Measurements from ENCODE around the gene EML5. TPM values are rescaled to one million over a fixed set of nuclear protein-coding genes. Genes with fewer than 3 reads are reported as not detected.
A peak's percentile ranks its signal among the peaks of the same experiment; 100 is the strongest.

Gene EML5
- total and polyA plus RNA-seq, 9 donors = 0.38 to 1.7 (median 0.85) TPM

DNA sequence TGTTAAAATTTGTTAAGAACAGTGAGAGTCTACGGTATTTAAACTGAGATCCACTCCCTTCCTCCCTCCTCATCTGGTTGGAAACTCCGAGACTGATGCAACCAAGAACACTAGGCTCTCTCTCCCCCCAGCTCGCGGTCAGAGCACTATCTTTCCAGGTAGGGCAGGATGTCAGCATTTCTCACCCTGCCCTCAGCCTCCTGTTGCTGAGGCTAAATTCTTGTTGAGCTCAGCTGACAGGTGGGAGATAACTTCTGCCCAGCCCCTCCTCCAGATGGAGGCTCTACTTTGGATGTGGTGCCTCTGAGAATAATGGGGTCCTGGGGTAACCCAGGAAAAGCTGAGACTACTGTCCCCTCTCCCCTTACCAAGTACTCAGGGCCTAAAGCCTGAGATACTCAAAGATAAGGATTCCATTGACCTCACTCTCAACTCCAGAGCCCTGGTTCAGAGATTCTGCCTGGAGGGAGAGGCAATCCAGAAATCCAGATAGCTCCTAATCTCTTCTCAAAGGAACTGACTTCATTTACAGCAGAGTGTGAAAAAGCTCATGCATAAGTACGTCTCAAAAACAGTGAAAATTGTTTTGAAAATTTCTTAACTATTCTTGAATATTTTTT is 110.1 kb downstream of the EML5 start:
- H3K4me1 ChIP-seq (ENCODE audit: control insufficient read depth, insufficient read depth, low read length) = no peaks in the 10 kb centered on the region
- no peak overlapping the region for H3K27ac ChIP-seq (ENCODE audit: low read length)
- H3K36me3 ChIP-seq (ENCODE audit: control insufficient read depth, insufficient read depth, low read length) = no peaks in the 10 kb centered on the region
- 39% methylated on average over 2 of the region's 5 CpGs for WGBS (ENCODE audit: insufficient coverage)
- no peak for DNase-seq
- H3K9me3 ChIP-seq (replicated peaks; ENCODE audit: control insufficient read depth, low read depth, low read length) = no peaks in the 10 kb centered on the region
- H3K4me3 ChIP-seq (ENCODE audit: low read length) = no peak overlapping the region
- no peaks in the 10 kb centered on the region for H3K27me3 ChIP-seq (ENCODE audit: control insufficient read depth, insufficient read depth, low read length)

DNA sequence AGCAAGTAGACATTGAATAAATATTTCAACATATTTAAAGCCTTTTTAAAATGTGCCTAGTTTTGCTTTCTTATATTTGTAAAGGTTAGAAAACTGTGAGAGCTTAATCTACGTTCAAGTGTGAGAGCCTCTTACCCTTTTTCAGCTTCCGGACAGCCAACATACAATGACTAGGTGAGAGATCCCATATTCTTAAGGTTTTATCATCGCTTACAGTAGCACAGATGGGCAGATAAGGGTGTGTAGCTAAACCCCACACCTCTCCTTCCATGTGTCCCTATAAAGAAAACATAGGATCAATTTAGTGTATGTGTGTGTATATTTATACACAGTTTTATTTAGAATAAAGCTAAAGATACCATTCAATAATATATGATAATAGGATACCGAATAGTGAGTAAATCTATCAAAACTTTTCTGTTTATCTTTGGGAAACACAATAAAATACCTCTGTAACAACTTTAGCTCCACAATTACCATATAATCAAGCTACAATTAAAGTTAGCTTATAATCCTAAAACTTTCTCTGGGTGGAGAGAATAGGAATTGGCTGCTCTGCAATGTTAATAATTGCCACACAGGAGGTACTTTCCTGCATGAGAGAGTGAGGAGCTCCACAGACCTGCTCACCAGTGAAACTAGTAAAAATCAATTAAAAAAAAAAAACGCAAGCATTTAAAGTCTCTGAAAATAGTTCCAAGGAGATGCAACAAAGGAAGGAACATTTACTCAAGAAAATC is 110.8 kb downstream of the EML5 start:
- no peak overlapping the region for H3K4me3 ChIP-seq (ENCODE audit: low read length)
- no CpG with 5 or more reads among the region's 5 CpGs for WGBS (ENCODE audit: insufficient coverage)
- no peak for DNase-seq
- no peak overlapping the region for H3K27ac ChIP-seq (ENCODE audit: low read length)
- no peaks in the 10 kb centered on the region for H3K9me3 ChIP-seq (replicated peaks; ENCODE audit: control insufficient read depth, low read depth, low read length)
- no peaks in the 10 kb centered on the region for H3K36me3 ChIP-seq (ENCODE audit: control insufficient read depth, insufficient read depth, low read length)
- no peaks in the 10 kb centered on the region for H3K4me1 ChIP-seq (ENCODE audit: control insufficient read depth, insufficient read depth, low read length)
- no peaks in the 10 kb centered on the region for H3K27me3 ChIP-seq (ENCODE audit: control insufficient read depth, insufficient read depth, low read length)

DNA sequence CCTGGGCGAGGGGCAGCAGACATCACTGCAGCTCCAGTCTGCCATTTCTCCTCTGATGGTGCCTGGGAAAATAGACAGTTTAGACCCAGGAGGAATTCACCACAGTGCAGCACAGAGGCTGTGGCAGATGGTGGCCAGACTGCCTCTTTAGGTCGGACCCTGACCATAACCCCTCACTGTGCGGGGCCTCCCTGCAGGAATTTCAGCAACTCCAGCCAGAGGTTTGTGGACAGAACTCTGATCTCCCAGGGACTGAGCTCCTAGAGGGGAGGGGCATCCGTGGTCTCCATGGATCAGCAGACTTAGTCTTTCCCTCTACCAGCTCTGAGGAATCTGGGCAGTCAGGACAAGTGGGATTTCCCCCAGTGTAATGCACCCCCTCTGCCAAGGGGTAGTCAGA is 123.4 kb downstream of the EML5 start:
- H3K4me3 ChIP-seq (ENCODE audit: low read length) = no peak overlapping the region
- H3K9me3 ChIP-seq (replicated peaks; ENCODE audit: control insufficient read depth, low read depth, low read length) = no peaks in the 10 kb centered on the region
- no peaks in the 10 kb centered on the region for H3K27me3 ChIP-seq (ENCODE audit: control insufficient read depth, insufficient read depth, low read length)
- H3K4me1 ChIP-seq (ENCODE audit: control insufficient read depth, insufficient read depth, low read length) = no peaks in the 10 kb centered on the region
- 50% methylated on average over 1 of the region's 4 CpGs for WGBS (ENCODE audit: insufficient coverage)
- H3K36me3 ChIP-seq (ENCODE audit: control insufficient read depth, insufficient read depth, low read length) = no peaks in the 10 kb centered on the region
- DNase-seq = no peak
- H3K27ac ChIP-seq (ENCODE audit: low read length) = no peak overlapping the region

GRCh38 chr14:88668448-88669116 is 124.2 kb downstream of the EML5 start:
- Histone ChIP-seq H3K27ac (ENCODE audit: low read length) (no peak overlapping the region), H3K9me3 (replicated peaks; ENCODE audit: control insufficient read depth, low read depth, low read length) (no peaks in the 10 kb centered on the region), H3K4me3 (ENCODE audit: low read length) (no peak overlapping the region), H3K4me1 (ENCODE audit: control insufficient read depth, insufficient read depth, low read length) (no peaks in the 10 kb centered on the region), H3K27me3 (ENCODE audit: control insufficient read depth, insufficient read depth, low read length) (no peaks in the 10 kb centered on the region), H3K36me3 (ENCODE audit: control insufficient read depth, insufficient read depth, low read length) (no peaks in the 10 kb centered on the region)
- DNase-seq = peak; percentile 45
- 60% methylated on average over 1 of the region's 3 CpGs for WGBS (ENCODE audit: insufficient coverage)

GRCh38 chr14:88667555-88668273 is 125.0 kb downstream of the EML5 start:
- DNase-seq = peak; percentile 81
- no peaks in the 10 kb centered on the region for H3K36me3 ChIP-seq (ENCODE audit: control insufficient read depth, insufficient read depth, low read length)
- H3K27ac ChIP-seq (ENCODE audit: low read length) = no peak overlapping the region
- H3K4me3 ChIP-seq (ENCODE audit: low read length) = no peak overlapping the region
- H3K4me1 ChIP-seq (ENCODE audit: control insufficient read depth, insufficient read depth, low read length) = no peaks in the 10 kb centered on the region
- 38% methylated on average over 4 of the region's 4 CpGs for WGBS (ENCODE audit: insufficient coverage)
- no peaks in the 10 kb centered on the region for H3K9me3 ChIP-seq (replicated peaks; ENCODE audit: control insufficient read depth, low read depth, low read length)
- H3K27me3 ChIP-seq (ENCODE audit: control insufficient read depth, insufficient read depth, low read length) = no peaks in the 10 kb centered on the region

DNA sequence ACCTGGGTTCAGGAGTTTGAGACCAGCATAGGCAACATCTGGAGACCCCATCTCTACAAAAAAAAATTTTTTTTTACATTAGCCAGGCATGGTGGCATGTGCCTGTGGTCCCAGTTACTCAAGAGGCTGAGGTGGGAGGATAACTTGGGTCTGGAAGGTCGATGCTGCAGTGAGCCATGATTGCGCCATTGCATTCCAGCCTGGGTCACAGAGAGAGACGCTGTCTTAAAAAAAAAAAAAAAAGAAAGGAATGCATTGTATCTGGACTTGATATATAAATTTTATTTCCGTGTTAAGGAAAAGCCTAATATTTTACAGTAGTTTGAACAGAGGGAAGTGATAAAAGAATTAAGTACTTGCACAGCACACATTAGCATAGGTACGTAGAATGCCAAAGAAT is 132.7 kb downstream of the EML5 start:
- 70% methylated on average over 2 of the region's 5 CpGs for WGBS (ENCODE audit: insufficient coverage)
- Histone ChIP-seq H3K9me3 (replicated peaks; ENCODE audit: control insufficient read depth, low read depth, low read length) (peaks cover 1% of the 10 kb centered on the region), H3K27ac (ENCODE audit: low read length) (no peak overlapping the region), H3K4me3 (ENCODE audit: low read length) (no peak overlapping the region), H3K27me3 (ENCODE audit: control insufficient read depth, insufficient read depth, low read length) (no peaks in the 10 kb centered on the region), H3K36me3 (ENCODE audit: control insufficient read depth, insufficient read depth, low read length) (no peaks in the 10 kb centered on the region), H3K4me1 (ENCODE audit: control insufficient read depth, insufficient read depth, low read length) (no peaks in the 10 kb centered on the region)
- DNase-seq = no peak

DNA sequence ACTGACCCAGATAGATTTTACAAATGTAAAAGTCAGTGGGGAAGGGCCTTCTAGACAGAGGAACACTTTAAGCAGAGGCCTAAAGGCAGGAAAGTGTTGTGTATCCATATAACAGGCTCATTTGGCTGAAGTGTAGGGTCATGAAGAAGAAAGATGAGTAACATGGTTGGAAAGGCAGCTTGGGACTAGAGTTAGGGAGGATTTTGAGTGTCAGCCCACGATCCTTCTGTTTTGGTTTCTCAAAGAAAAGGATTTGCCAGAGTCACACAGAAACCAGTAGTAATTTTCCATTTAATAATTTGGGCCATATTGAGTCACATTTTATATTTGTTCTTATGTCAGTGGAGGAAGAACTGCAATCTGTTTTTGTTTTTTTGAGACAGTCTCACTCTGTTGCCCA is 153.5 kb downstream of the EML5 start:
- WGBS (ENCODE audit: insufficient coverage) = no CpG with 5 or more reads among the region's 1 CpG
- no peak overlapping the region for H3K4me3 ChIP-seq (ENCODE audit: low read length)
- H3K27me3 ChIP-seq (ENCODE audit: control insufficient read depth, insufficient read depth, low read length) = no peaks in the 10 kb centered on the region
- peaks cover 2% of the 10 kb centered on the region for H3K9me3 ChIP-seq (replicated peaks; ENCODE audit: control insufficient read depth, low read depth, low read length)
- no peaks in the 10 kb centered on the region for H3K4me1 ChIP-seq (ENCODE audit: control insufficient read depth, insufficient read depth, low read length)
- H3K27ac ChIP-seq (ENCODE audit: low read length) = no peak overlapping the region
- DNase-seq = no peak
- H3K36me3 ChIP-seq (ENCODE audit: control insufficient read depth, insufficient read depth, low read length) = no peaks in the 10 kb centered on the region

- H3K9me3 ChIP-seq (replicated peaks; ENCODE audit: control insufficient read depth, low read depth, low read length) = no peaks in the 10 kb centered on the region
- WGBS (ENCODE audit: insufficient coverage) = no CpG with 5 or more reads among the region's 2 CpGs
- no peak for DNase-seq
- no peak overlapping the region for H3K4me3 ChIP-seq (ENCODE audit: low read length)
- H3K4me1 ChIP-seq (ENCODE audit: control insufficient read depth, insufficient read depth, low read length) = no peaks in the 10 kb centered on the region
- H3K27me3 ChIP-seq (ENCODE audit: control insufficient read depth, insufficient read depth, low read length) = no peaks in the 10 kb centered on the region
- no peaks in the 10 kb centered on the region for H3K36me3 ChIP-seq (ENCODE audit: control insufficient read depth, insufficient read depth, low read length)
- H3K27ac ChIP-seq (ENCODE audit: low read length) = no peak overlapping the region
Observed at GRCh38 chr14:88632512-88632911, 160.2 kb downstream of the EML5 start.

DNA sequence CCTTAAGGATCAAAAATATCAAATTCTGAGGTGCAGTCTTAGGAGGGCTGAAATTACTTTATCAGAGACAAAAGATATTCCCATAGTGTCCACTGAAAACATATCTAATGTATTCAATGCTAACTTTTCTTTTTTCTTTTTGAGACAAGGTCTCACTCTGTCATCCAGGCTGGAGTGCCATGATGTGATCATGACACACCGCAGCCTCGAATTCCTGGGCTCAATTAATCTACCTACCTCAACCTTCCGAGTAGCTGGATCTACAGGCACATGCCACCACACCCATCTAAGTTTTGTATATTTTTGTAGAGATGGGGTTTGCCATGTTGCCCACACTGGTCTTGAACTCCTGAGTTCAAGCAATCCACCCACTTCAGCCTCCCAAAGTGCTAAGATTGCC is 161.7 kb downstream of the EML5 start:
- Histone ChIP-seq H3K4me3 (ENCODE audit: low read length) (no peak overlapping the region), H3K9me3 (replicated peaks; ENCODE audit: control insufficient read depth, low read depth, low read length) (no peaks in the 10 kb centered on the region), H3K4me1 (ENCODE audit: control insufficient read depth, insufficient read depth, low read length) (no peaks in the 10 kb centered on the region), H3K27me3 (ENCODE audit: control insufficient read depth, insufficient read depth, low read length) (no peaks in the 10 kb centered on the region), H3K27ac (ENCODE audit: low read length) (no peak overlapping the region), H3K36me3 (ENCODE audit: control insufficient read depth, insufficient read depth, low read length) (no peaks in the 10 kb centered on the region)
- no CpG with 5 or more reads among the region's 3 CpGs for WGBS (ENCODE audit: insufficient coverage)
- DNase-seq = no peak

GRCh38 chr14:88630565-88630964 is 162.2 kb downstream of the EML5 start:
- no peak overlapping the region for H3K4me3 ChIP-seq (ENCODE audit: low read length)
- H3K4me1 ChIP-seq (ENCODE audit: control insufficient read depth, insufficient read depth, low read length) = no peaks in the 10 kb centered on the region
- no peak overlapping the region for H3K27ac ChIP-seq (ENCODE audit: low read length)
- no peaks in the 10 kb centered on the region for H3K36me3 ChIP-seq (ENCODE audit: control insufficient read depth, insufficient read depth, low read length)
- H3K9me3 ChIP-seq (replicated peaks; ENCODE audit: control insufficient read depth, low read depth, low read length) = no peaks in the 10 kb centered on the region
- WGBS (ENCODE audit: insufficient coverage) = 0% methylated on average over 1 of the region's 6 CpGs
- H3K27me3 ChIP-seq (ENCODE audit: control insufficient read depth, insufficient read depth, low read length) = no peaks in the 10 kb centered on the region
- no peak for DNase-seq
